ENCODE measurements around the gene PPFIA1. TPM values are rescaled to one million over a fixed set of nuclear protein-coding genes. Genes with fewer than 3 reads are reported as not detected.

PPFIA1 gene
- total RNA-seq, 2 experiments from 2014 or later, result 40.1 to 40.3 TPM

- ATAC-seq (ENCODE audit: low read depth) (no peak), DNase-seq (no peak)
- Mint-ChIP-seq H3K27ac (no peak overlapping the region), H3K4me1 (no peaks in the 10 kb centered on the region), H3K4me3 (no peak overlapping the region), H3K9me3 (no peaks in the 10 kb centered on the region), H3K27me3 (no peaks in the 10 kb centered on the region), H3K36me3 (peaks cover 14% of the 10 kb centered on the region)
- POLR2A ChIA-PET, result no interaction called here
Observed at GRCh38 chr11:70352100-70352499, 81.6 kb downstream of the PPFIA1 start.

GRCh38 chr11:70352601-70353000 lies 82.1 kb downstream of the PPFIA1 start:
- H3K27me3 Mint-ChIP-seq, result no peaks in the 10 kb centered on the region
- H3K9me3 Mint-ChIP-seq, result no peaks in the 10 kb centered on the region
- no peak overlapping the region for H3K27ac Mint-ChIP-seq
- H3K36me3 Mint-ChIP-seq, result peaks cover 14% of the 10 kb centered on the region
- no peaks in the 10 kb centered on the region for H3K4me1 Mint-ChIP-seq
- no peak for DNase-seq
- H3K4me3 Mint-ChIP-seq, result no peak overlapping the region
- POLR2A ChIA-PET, result no interaction called here
- ATAC-seq (ENCODE audit: low read depth), result no peak

GRCh38 chr11:70353329-70353728 lies 82.8 kb downstream of the PPFIA1 start:
- peaks cover 19% of the 10 kb centered on the region for H3K36me3 Mint-ChIP-seq
- no peak for DNase-seq
- H3K4me1 Mint-ChIP-seq, result no peaks in the 10 kb centered on the region
- POLR2A ChIA-PET, result no interaction called here
- H3K27me3 Mint-ChIP-seq, result no peaks in the 10 kb centered on the region
- ATAC-seq (ENCODE audit: low read depth), result no peak
- no peak overlapping the region for H3K27ac Mint-ChIP-seq
- no peaks in the 10 kb centered on the region for H3K9me3 Mint-ChIP-seq
- no peak overlapping the region for H3K4me3 Mint-ChIP-seq

- Mint-ChIP-seq H3K27me3 (no peaks in the 10 kb centered on the region), H3K36me3 (peaks cover 24% of the 10 kb centered on the region), H3K4me3 (no peak overlapping the region), H3K4me1 (no peaks in the 10 kb centered on the region), H3K9me3 (no peaks in the 10 kb centered on the region), H3K27ac (no peak overlapping the region)
- no peak for DNase-seq
- POLR2A ChIA-PET, result interaction anchor here (0.6 kb wide), 1 partner anchor 87 kb away, joined by 3 read pairs; no protein-coding TSS in a partner anchor
- ATAC-seq (ENCODE audit: low read depth), result no peak
Observed at GRCh38 chr11:70353900-70354568, 83.5 kb downstream of the PPFIA1 start.

DNA sequence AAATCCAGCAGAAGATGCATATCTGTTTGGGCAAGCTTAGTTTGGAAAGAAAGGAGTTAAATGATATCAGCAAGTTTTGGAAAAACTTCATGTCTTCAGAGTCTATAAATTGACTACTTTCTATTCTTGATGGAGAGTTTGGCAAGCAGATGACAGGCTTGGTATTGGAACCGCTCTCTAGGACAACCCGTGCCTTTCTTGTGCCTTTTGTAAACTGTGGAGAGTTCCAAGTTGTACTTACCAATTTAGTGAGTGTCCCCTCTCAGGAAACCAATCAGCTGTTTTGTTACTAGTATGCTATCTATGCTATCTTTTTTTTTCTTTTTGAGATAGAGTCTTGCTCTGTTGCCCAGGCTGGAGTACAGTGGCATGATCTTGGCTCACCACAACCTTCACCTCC lies 84.1 kb downstream of the PPFIA1 start:
- ATAC-seq (ENCODE audit: low read depth) (no peak), DNase-seq (no peak)
- POLR2A ChIA-PET, result interaction anchor here (0.6 kb wide), 1 partner anchor 87 kb away, joined by 3 read pairs; no protein-coding TSS in a partner anchor
- H3K27me3 Mint-ChIP-seq, result no peaks in the 10 kb centered on the region
- H3K4me3 Mint-ChIP-seq, result no peak overlapping the region
- no peaks in the 10 kb centered on the region for H3K4me1 Mint-ChIP-seq
- H3K36me3 Mint-ChIP-seq, result peaks cover 28% of the 10 kb centered on the region
- H3K27ac Mint-ChIP-seq, result no peak overlapping the region
- no peaks in the 10 kb centered on the region for H3K9me3 Mint-ChIP-seq

DNA sequence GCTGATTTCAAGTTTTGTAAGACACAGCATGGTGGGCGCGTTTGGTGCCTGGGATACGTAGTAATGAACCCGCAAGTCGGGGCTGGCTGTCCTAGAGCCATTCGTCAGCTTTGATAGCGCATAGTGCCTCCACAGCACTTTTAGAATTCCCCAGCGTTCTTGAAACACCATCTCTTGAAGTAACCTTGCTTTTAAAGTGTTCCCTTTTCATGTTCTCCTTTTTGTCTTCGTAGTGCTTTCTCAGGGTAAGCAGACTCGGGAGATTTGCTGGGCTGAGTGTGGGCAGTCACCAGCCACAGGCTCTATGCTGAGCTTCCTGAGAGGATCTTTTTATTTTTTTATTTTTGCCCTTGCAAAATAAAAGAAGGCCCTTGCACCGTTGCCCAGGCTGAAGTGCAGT lies 88.3 kb downstream of the PPFIA1 start:
- Mint-ChIP-seq H3K9me3 (no peaks in the 10 kb centered on the region), H3K27me3 (no peaks in the 10 kb centered on the region), H3K36me3 (peaks cover 46% of the 10 kb centered on the region), H3K4me3 (no peak overlapping the region), H3K4me1 (no peaks in the 10 kb centered on the region), H3K27ac (no peak overlapping the region)
- no peak for ATAC-seq (ENCODE audit: low read depth)
- DNase-seq, result no peak
- POLR2A ChIA-PET, result no interaction called here

DNA sequence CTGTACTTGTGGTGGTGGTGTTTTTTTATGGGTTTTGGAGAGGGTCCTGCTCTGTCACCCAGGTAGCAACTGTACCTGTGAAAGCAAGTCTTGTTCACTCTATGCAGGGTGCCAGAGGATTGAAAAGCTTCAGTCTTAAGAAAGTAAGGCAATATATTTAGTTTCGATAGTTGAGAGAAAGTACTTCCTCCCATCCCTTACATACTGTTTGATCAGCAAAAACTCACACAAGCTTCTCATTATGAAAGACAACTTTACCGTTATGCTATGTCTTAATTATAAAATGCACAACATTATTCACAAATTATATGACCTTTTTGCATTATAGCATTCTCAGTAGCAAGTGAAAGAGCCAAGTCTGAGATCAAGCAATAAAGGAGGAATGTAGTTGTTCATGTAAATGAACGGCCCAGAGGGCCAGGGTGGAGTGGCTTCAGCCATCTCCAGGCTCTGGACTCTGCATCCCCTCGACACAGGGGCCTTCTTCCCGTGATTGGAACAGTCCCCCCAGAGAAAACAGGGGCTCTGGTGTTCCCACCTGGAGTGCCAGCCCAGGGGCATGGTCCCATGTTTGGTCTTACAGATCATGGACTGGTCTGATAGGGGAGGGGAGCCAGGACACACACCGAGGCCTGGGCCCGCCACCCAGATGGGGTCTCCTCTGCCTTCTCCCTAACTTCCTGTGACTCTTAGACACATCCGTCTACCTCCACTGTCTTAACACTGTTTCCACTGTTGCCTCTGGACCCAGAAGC lies 89.1 kb downstream of the PPFIA1 start:
- no peaks in the 10 kb centered on the region for H3K27me3 Mint-ChIP-seq
- H3K9me3 Mint-ChIP-seq, result no peaks in the 10 kb centered on the region
- H3K4me3 Mint-ChIP-seq, result no peak overlapping the region
- peaks cover 48% of the 10 kb centered on the region for H3K36me3 Mint-ChIP-seq
- POLR2A ChIA-PET, result no interaction called here
- no peak overlapping the region for H3K27ac Mint-ChIP-seq
- peaks cover 2% of the 10 kb centered on the region for H3K4me1 Mint-ChIP-seq
- DNase-seq (no peak), ATAC-seq (ENCODE audit: low read depth) (no peak)

- Mint-ChIP-seq H3K9me3 (no peaks in the 10 kb centered on the region), H3K27me3 (no peaks in the 10 kb centered on the region), H3K36me3 (peaks cover 53% of the 10 kb centered on the region), H3K4me1 (peaks cover 8% of the 10 kb centered on the region), H3K4me3 (no peak overlapping the region), H3K27ac (no peak overlapping the region)
- ATAC-seq (ENCODE audit: low read depth) (no peak), DNase-seq (no peak)
- POLR2A ChIA-PET, result interaction anchor here (0.5 kb wide), 1 partner anchor 383 kb away, joined by 3 read pairs; no protein-coding TSS in a partner anchor
Observed at GRCh38 chr11:70360211-70360610, 89.7 kb downstream of the PPFIA1 start.

DNA sequence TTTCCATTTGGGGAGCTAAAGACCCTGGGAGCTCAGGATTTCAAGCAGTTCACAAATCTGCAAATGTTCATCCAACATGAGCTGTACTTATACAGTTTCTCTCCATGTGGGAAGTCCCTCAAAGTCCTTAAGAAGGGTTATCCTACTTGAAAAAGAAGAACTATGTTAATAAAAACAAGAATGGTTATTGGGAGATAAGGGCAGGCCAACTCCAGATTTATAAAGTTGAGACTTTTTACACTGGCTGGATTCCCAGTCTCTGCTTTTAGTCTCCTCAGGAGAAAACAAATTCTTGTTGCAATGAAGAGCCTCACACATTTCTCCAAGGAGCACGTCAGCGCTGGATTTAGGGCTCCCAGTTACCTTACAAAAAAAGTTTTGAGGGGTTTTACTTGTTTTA lies 93.7 kb downstream of the PPFIA1 start:
- H3K27me3 Mint-ChIP-seq, result peaks cover 7% of the 10 kb centered on the region
- DNase-seq (no peak), ATAC-seq (ENCODE audit: low read depth) (no peak)
- no peak overlapping the region for H3K4me3 Mint-ChIP-seq
- H3K36me3 Mint-ChIP-seq, result peaks cover 59% of the 10 kb centered on the region
- H3K9me3 Mint-ChIP-seq, result no peaks in the 10 kb centered on the region
- H3K4me1 Mint-ChIP-seq, result peaks cover 19% of the 10 kb centered on the region
- POLR2A ChIA-PET, result interaction anchor here (0.6 kb wide), 1 partner anchor 76 kb away, joined by 3 read pairs; no protein-coding TSS in a partner anchor
- no peak overlapping the region for H3K27ac Mint-ChIP-seq

GRCh38 chr11:70364745-70365543 lies 94.5 kb downstream of the PPFIA1 start:
- peaks cover 58% of the 10 kb centered on the region for H3K36me3 Mint-ChIP-seq
- H3K27me3 Mint-ChIP-seq, result peaks cover 7% of the 10 kb centered on the region
- peak overlapping the region; percentile 51 for H3K27ac Mint-ChIP-seq
- H3K4me3 Mint-ChIP-seq, result peak overlapping the region; percentile 71
- peak; percentile 73 for DNase-seq
- peaks cover 19% of the 10 kb centered on the region for H3K4me1 Mint-ChIP-seq
- peak; percentile 76 for ATAC-seq (ENCODE audit: low read depth)
- POLR2A ChIA-PET, result interaction anchor here (0.5 kb wide), 1 partner anchor 25 kb away, joined by 3 read pairs; no protein-coding TSS in a partner anchor
- H3K9me3 Mint-ChIP-seq, result no peaks in the 10 kb centered on the region

GRCh38 chr11:70365544-70365927 lies 95.0 kb downstream of the PPFIA1 start:
- H3K27ac Mint-ChIP-seq, result peak overlapping the region; percentile 51
- H3K4me3 Mint-ChIP-seq, result peak overlapping the region; percentile 71
- POLR2A ChIA-PET, result interaction anchor here (0.5 kb wide), 1 partner anchor 26 kb away, joined by 3 read pairs; no protein-coding TSS in a partner anchor
- no peak for DNase-seq
- peaks cover 19% of the 10 kb centered on the region for H3K4me1 Mint-ChIP-seq
- peaks cover 7% of the 10 kb centered on the region for H3K27me3 Mint-ChIP-seq
- peak; percentile 16 for ATAC-seq (ENCODE audit: low read depth)
- peaks cover 59% of the 10 kb centered on the region for H3K36me3 Mint-ChIP-seq
- no peaks in the 10 kb centered on the region for H3K9me3 Mint-ChIP-seq

DNA sequence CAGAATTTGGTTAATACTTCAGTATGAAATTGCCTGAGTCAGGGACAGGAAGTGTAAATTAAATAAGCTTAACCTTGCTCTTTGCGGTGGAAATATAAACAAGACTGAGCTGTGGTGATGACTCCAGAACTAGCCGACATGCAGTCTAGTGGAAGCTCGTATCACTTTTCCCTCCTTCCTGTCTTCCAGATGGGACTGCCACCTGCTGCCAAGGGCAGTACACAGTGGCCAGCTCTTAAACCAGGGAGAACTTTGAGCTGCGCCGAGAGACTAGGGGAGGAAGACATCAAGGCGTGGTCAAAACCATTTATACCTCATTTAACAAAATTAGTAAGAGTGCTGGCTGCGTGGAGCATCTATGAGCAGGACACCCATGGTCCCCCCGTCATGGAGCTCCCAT lies 96.6 kb downstream of the PPFIA1 start:
- ATAC-seq (ENCODE audit: low read depth) (no peak), DNase-seq (no peak)
- Mint-ChIP-seq H3K36me3 (peaks cover 51% of the 10 kb centered on the region), H3K9me3 (peaks cover 3% of the 10 kb centered on the region), H3K4me3 (no peak overlapping the region), H3K27ac (no peak overlapping the region), H3K27me3 (peaks cover 7% of the 10 kb centered on the region), H3K4me1 (peaks cover 19% of the 10 kb centered on the region)
- POLR2A ChIA-PET, result no interaction called here

DNA sequence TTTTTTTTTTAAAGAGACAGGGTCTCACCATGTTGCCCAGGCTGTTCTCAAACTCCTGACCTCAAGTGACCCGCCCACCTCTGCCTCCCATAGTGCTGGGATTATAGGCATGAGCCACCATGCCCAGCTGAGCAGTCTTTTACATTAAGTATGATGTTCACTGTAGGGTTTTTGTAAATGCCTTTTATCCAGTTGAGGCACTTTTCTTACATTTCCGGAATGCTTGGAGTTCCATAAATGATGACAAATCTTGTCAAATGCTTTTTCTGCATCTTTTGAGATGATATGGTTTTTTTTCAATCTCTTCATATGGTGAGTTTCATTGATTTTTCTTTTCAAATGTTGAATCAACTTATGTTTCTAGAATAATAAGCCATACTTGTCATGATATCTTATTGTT lies 98.5 kb downstream of the PPFIA1 start:
- Mint-ChIP-seq H3K27ac (no peak overlapping the region), H3K4me1 (peaks cover 19% of the 10 kb centered on the region), H3K4me3 (no peak overlapping the region), H3K36me3 (peaks cover 52% of the 10 kb centered on the region), H3K27me3 (peaks cover 7% of the 10 kb centered on the region), H3K9me3 (peaks cover 3% of the 10 kb centered on the region)
- POLR2A ChIA-PET, result no interaction called here
- DNase-seq (no peak), ATAC-seq (ENCODE audit: low read depth) (no peak)
